GM12801 (cell line): ENCODE results near the gene SERPINH1.

Source experiments
- TF ChIP-seq, protein P1 (sequence below): IDR thresholded peaks from one replicate; pipeline ENCODE4 v1.5.1; 2011; ENCODE audit warnings: control low read depth; ENCODE audit not compliant: insufficient read length; ENCODE audit errors: extremely low read depth

The SERPINH1 gene

GRCh38 chr11:75526192-75526541, 35.9 kb upstream of the SERPINH1 start:
- TF ChIP-seq, protein P1, sequence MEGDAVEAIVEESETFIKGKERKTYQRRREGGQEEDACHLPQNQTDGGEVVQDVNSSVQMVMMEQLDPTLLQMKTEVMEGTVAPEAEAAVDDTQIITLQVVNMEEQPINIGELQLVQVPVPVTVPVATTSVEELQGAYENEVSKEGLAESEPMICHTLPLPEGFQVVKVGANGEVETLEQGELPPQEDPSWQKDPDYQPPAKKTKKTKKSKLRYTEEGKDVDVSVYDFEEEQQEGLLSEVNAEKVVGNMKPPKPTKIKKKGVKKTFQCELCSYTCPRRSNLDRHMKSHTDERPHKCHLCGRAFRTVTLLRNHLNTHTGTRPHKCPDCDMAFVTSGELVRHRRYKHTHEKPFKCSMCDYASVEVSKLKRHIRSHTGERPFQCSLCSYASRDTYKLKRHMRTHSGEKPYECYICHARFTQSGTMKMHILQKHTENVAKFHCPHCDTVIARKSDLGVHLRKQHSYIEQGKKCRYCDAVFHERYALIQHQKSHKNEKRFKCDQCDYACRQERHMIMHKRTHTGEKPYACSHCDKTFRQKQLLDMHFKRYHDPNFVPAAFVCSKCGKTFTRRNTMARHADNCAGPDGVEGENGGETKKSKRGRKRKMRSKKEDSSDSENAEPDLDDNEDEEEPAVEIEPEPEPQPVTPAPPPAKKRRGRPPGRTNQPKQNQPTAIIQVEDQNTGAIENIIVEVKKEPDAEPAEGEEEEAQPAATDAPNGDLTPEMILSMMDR: no peak

DNA sequence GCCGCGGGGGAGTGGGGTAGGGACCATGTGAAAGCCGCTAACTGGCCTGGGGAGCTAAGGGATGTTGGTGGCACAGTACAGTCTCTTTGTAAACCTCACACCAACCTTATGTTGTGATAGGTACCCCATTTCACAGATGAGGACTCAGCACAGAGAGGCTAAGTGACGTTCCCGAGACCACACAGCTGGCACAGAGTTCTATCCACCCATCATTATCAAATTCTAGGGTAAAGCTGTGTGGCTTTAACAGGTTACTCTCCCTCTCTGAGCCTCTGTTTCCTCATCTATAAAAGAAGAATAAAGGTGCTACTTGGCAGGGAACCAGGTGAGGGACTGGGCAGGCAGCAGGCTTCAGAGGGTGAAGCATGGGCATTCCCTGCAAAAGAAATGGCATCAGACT, 34.9 kb upstream of the SERPINH1 start:
- TF ChIP-seq, protein P1: no peak

DNA sequence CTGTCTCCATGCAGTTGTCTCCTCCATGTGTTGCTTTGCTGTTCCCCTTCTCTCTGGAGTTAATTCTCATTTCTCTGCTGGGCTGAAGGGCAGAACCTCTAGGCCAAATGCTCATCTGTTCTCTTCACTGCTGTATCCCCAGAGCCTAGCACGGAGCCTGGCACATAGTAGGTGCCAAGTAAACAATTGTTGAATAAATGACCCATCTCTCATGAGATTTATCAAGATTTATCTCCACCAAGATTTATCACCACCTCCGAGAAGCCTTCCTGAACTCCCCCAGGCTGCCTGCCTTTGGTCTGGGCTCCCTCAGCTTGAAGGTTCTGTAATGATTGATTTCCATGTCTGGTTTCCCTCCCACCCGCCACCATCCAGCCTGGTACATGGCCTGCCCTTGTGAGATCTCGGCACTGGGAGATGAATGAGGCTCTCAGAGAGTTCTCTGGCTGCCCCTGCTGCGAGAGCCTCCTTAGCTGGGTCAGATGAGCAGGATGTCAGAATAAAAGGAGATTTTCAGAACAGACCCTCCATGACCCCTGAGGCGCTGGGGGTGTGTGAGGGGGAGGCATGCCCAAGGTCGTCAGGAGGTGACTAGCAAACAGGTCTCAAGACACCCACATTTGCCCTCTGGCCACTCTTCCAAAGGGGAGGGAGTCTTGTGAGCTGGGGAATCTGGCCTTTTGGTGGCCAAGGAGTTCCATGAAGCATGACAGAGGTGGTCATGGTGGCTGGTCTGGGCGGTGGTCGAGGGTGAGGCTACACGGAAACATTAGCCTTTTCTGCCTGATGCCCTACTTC, 33.9 kb upstream of the SERPINH1 start:
- TF ChIP-seq, protein P1: no peak

- TF ChIP-seq, protein P1: no peak
Observed at GRCh38 chr11:75530577-75530976, 31.5 kb upstream of the SERPINH1 start.

- TF ChIP-seq, protein P1: no peak
Observed at GRCh38 chr11:75531325-75531724, 30.7 kb upstream of the SERPINH1 start.

- TF ChIP-seq, protein P1: no peak
Observed at GRCh38 chr11:75532200-75533048, 29.6 kb upstream of the SERPINH1 start.

GRCh38 chr11:75533896-75534258, 28.2 kb upstream of the SERPINH1 start:
- TF ChIP-seq, protein P1: no peak
